Right lobe of liver (tissue), 6 donors: ENCODE results near the gene SLC38A3. TPM values are rescaled to one million over a fixed set of nuclear protein-coding genes. Genes with fewer than 3 reads are reported as not detected.

Experiments
- ATAC-seq, 4 donors: fragments of 200-7000 bp; cut with Tn5 transposase; one replicate each; pipeline ENCODE4 v1.9.1; 2020; ENCODE audit warnings: mild to moderate bottlenecking in 4 of 4, moderate library complexity in 4 of 4
- DNase-seq, 3 donors: peaks; one replicate each; pipeline ENCODE4 v3.0.0-alpha.2; 2020
- H3K27ac ChIP-seq, 3 donors: fragments of 200-600 bp; one replicate each; pipeline ENCODE4 v1.8.0; 2022
- H3K27me3 ChIP-seq, 2 donors: fragments of 200-600 bp; one replicate each; pipeline ENCODE4 v1.8.0; 2022
- H3K36me3 ChIP-seq, 4 donors: fragments of 200-600 bp; sonication (generic) in 1 of 4; one replicate each; pipeline versions ENCODE4 v1.5.1 to v1.8.0; 2017 to 2022; ENCODE audit warnings: control low read depth in 1 of 4
- H3K4me1 ChIP-seq, 4 donors: fragments of 200-600 bp; sonication (generic) in 1 of 4; one replicate each; pipeline versions ENCODE4 v1.5.1 to v1.8.0; 2017 to 2022; ENCODE audit warnings: control low read depth in 1 of 4
- H3K4me3 ChIP-seq, 3 donors: fragments of 200-600 bp; one replicate each; pipeline ENCODE4 v1.8.0; 2022
- H3K9me3 ChIP-seq, 4 donors: fragments of 200-600 bp; sonication (generic) in 1 of 4; one replicate each; pipeline versions ENCODE4 v1.5.1 to v1.8.0; 2017 to 2022; ENCODE audit warnings: control low read depth in 1 of 4
- CTCF ChIP-seq, 4 donors: fragments of 200-600 bp in 3 of 4; fragments of 450-650 bp in 1 of 4; IDR thresholded peaks; one replicate each; pipeline versions ENCODE4 v1.5.1 to v1.8.0; 2016 to 2022; ENCODE audit warnings: antibody characterized with exemption in 4 of 4, mild to moderate bottlenecking in 2 of 4
- POLR2A ChIP-seq: fragments of 450-650 bp; IDR thresholded peaks from one replicate; pipeline ENCODE4 v1.6.1; 2017; ENCODE audit warnings: antibody characterized with exemption, mild to moderate bottlenecking
- WGBS: methylation state at CpG from one replicate; pipeline ENCODE4 v1.1.6; 2018; ENCODE audit warnings: low coverage, low lambda C conversion rate; ENCODE audit not compliant: insufficient coverage; ENCODE audit errors: missing lambda C conversion rate; 5-methylcytosine and 5-hydroxymethylcytosine counted together
- intact Hi-C, 2 donors: fragments of 100-400 bp; cut with DNase I; formaldehyde crosslinking; loops; one replicate each; pipeline versions ENCODE4 v1.11.2 to v1.14.1; 2022
- total RNA-seq, 6 experiments: library from RNA; depleted of rRNA in 2 of 6; stranded (reverse); fragments of >200 nt in 2 of 6; fragmentation: NEBNext Ultra II Directional in 3 of 6; extraction: Animal tissue kit (Norgen Biotek cat#: 25700) in 3 of 6; gene quantifications; one replicate each; pipeline versions ENCODE4 v1.1.0 to v1.2.4, GENCODE V29; 2016 to 2023
- donor health status: DM: no; HTN: yes; CAD: no.
- donor health status: DM: no; HTN: no; CAD: no.
- donor health status: DM: no; HTN: no; CAD: no.
- donor health status: DM: no; HTN: yes; CAD: no.
- donor health status: DM: no; HTN: yes; CAD: no.

SLC38A3 gene
- total RNA-seq, 6 experiments from 2014 or later, result 77.7 to 311 (median 190) TPM

- Histone ChIP-seq H3K36me3 (no peaks in the 10 kb centered on the region), H3K4me3 (no peak overlapping the region), H3K4me1 (peaks cover 0 to 27% (median 6%) of the 10 kb centered on the region in 4 donors), H3K27ac (no peak overlapping the region), H3K9me3 (no peaks in the 10 kb centered on the region), H3K27me3 (no peaks in the 10 kb centered on the region)
- DNase-seq (no peak), ATAC-seq (no peak)
- TF ChIP-seq POLR2A (no peak), CTCF (IDR thresholded peaks at IDR 0.05) (no peak)
- intact Hi-C loops, result no loop called here
- WGBS, result no CpG with 5 or more reads among the region's 5 CpGs
Observed at GRCh38 chr3:50181985-50182384, 23.1 kb upstream of the SLC38A3 start.

GRCh38 chr3:50182533-50183099 is 22.5 kb upstream of the SLC38A3 start:
- no peak for DNase-seq
- Histone ChIP-seq H3K4me3 (no peak overlapping the region), H3K27ac (no peak overlapping the region), H3K27me3 (no peaks in the 10 kb centered on the region), H3K4me1 (peaks cover 0 to 21% (median 4%) of the 10 kb centered on the region in 4 donors), H3K36me3 (no peaks in the 10 kb centered on the region), H3K9me3 (no peaks in the 10 kb centered on the region)
- WGBS, result no CpG with 5 or more reads among the region's 26 CpGs
- intact Hi-C loops, result no loop called here
- no peak for TF ChIP-seq POLR2A
- TF ChIP-seq CTCF (IDR thresholded peaks at IDR 0.05), result no peak
- ATAC-seq, result no peak

GRCh38 chr3:50183755-50184154 is 21.3 kb upstream of the SLC38A3 start:
- intact Hi-C loops, result no loop called here

GRCh38 chr3:50184242-50184978 is 20.7 kb upstream of the SLC38A3 start:
- H3K36me3 ChIP-seq, result no peaks in the 10 kb centered on the region
- 57% methylated on average over 3 of the region's 21 CpGs for WGBS
- H3K27me3 ChIP-seq, result no peaks in the 10 kb centered on the region
- intact Hi-C loops, result no loop called here
- no peak for TF ChIP-seq POLR2A
- no peak for TF ChIP-seq CTCF (IDR thresholded peaks at IDR 0.05)
- no peaks in the 10 kb centered on the region for H3K9me3 ChIP-seq
- H3K27ac ChIP-seq, result no peak overlapping the region
- ATAC-seq (peak; percentile 60 to 82 (median 68)), DNase-seq (peak in 2 of 3 donors; percentile 79 to 80)
- H3K4me1 ChIP-seq, result peaks cover 0 to 18% (median 3%) of the 10 kb centered on the region in 4 donors
- H3K4me3 ChIP-seq, result no peak overlapping the region

More at GRCh38 chr3:50183755-50184154, 21.3 kb upstream of the SLC38A3 start:
- H3K4me3 ChIP-seq, result no peak overlapping the region
- TF ChIP-seq CTCF (IDR thresholded peaks at IDR 0.05) (no peak), POLR2A (no peak)
- WGBS, result 58% methylated on average over 4 of the region's 6 CpGs
- H3K9me3 ChIP-seq, result no peaks in the 10 kb centered on the region
- H3K27ac ChIP-seq, result no peak overlapping the region
- peaks cover 0 to 19% (median 3%) of the 10 kb centered on the region in 4 donors for H3K4me1 ChIP-seq
- DNase-seq, result no peak
- no peaks in the 10 kb centered on the region for H3K36me3 ChIP-seq
- ATAC-seq, result no peak
- H3K27me3 ChIP-seq, result no peaks in the 10 kb centered on the region
